ENCODE measurements around the gene SETD1B.
A peak's percentile ranks its signal among the peaks of the same experiment; 100 is the strongest.

Gene SETD1B

DNA sequence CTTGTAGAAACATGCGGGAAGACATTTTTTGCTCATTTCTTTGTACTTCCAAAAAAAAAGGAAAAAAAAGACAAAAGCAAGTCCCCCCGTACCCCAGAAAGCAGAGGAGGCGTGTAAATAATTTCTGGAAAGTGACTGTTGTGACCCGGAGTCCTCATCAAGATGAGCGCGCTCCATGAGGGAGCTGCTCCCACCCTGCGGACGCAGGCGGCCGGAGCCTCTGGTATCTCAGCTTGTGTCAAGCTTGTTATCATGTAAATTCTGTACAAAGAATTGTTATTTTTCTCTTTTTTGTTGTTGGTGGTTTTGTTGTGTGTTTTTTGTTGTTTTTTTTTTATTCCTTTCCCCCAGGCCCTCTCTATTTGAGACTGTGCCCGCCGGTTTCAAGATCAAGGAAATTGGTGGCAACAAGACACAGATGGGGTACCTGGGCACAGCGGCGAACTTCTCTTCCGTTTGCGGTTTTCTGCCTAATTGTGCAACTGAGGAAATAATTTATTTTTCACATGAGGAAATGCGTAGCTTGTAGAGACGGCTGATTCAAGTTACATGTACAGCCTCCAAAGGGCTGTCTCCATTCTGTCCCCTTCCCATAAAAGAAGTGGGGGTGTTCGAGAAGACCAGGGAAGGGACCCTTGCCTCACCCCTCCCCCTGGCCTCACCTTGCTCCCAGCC is 27.9 kb downstream of the SETD1B start:
- TF ChIP-seq, protein P1, sequence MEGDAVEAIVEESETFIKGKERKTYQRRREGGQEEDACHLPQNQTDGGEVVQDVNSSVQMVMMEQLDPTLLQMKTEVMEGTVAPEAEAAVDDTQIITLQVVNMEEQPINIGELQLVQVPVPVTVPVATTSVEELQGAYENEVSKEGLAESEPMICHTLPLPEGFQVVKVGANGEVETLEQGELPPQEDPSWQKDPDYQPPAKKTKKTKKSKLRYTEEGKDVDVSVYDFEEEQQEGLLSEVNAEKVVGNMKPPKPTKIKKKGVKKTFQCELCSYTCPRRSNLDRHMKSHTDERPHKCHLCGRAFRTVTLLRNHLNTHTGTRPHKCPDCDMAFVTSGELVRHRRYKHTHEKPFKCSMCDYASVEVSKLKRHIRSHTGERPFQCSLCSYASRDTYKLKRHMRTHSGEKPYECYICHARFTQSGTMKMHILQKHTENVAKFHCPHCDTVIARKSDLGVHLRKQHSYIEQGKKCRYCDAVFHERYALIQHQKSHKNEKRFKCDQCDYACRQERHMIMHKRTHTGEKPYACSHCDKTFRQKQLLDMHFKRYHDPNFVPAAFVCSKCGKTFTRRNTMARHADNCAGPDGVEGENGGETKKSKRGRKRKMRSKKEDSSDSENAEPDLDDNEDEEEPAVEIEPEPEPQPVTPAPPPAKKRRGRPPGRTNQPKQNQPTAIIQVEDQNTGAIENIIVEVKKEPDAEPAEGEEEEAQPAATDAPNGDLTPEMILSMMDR (IDR thresholded peaks at IDR 0.05; ENCODE audit: control insufficient read depth, insufficient read depth, low read depth, low read length, missing control alignments): no peak
- H3K4me3 ChIP-seq (ENCODE audit: control insufficient read depth, low read depth, low read length): no peak overlapping the region
- DNase-seq (ENCODE audit: low read depth): no peak

DNA sequence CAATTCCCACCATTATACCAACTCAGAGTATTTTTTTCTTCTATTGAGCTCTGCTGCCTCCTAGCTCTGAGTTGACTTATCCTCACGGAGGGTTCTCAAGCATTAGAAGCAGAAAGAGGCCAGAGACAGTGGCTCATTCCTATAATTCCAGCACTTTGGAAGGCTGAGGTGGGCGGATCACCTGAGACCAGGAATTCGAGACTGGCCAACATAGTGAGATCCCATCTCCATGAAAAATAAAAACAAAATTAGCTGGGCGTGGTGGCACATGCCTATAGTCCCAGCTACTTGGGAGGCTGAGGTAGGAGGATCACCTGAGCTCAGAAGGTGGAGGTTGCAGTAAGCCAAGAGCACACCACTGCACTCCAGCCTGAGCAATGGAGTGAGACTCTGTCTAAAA is 33.9 kb downstream of the SETD1B start:
- TF ChIP-seq, protein P1 (IDR thresholded peaks at IDR 0.05; ENCODE audit: control insufficient read depth, insufficient read depth, low read depth, low read length, missing control alignments): no peak
- no peak for DNase-seq (ENCODE audit: low read depth)
- no peak overlapping the region for H3K4me3 ChIP-seq (ENCODE audit: control insufficient read depth, low read depth, low read length)

DNA sequence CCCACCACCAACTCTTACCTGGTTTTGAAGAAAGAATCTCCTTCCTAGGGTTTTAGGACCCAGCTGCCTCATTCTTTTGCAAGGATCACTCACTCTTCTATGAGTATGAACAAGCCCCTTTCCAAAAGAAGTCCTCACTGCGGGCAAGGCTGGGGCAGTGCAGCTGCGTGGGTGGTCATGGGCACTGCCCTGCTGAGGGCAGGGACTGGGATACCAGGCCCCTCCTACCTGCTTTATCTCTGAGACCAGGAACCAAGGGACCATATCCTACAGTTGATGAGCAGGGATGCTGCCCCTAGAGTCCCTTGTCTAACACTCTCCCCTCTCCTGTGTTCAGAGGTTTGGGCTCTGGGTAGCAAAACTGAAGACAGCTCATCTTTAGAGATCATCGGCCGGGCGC is 34.3 kb downstream of the SETD1B start:
- no peak overlapping the region for H3K4me3 ChIP-seq (ENCODE audit: control insufficient read depth, low read depth, low read length)
- TF ChIP-seq, protein P1 (IDR thresholded peaks at IDR 0.05; ENCODE audit: control insufficient read depth, insufficient read depth, low read depth, low read length, missing control alignments): no peak
- DNase-seq (ENCODE audit: low read depth): no peak

DNA sequence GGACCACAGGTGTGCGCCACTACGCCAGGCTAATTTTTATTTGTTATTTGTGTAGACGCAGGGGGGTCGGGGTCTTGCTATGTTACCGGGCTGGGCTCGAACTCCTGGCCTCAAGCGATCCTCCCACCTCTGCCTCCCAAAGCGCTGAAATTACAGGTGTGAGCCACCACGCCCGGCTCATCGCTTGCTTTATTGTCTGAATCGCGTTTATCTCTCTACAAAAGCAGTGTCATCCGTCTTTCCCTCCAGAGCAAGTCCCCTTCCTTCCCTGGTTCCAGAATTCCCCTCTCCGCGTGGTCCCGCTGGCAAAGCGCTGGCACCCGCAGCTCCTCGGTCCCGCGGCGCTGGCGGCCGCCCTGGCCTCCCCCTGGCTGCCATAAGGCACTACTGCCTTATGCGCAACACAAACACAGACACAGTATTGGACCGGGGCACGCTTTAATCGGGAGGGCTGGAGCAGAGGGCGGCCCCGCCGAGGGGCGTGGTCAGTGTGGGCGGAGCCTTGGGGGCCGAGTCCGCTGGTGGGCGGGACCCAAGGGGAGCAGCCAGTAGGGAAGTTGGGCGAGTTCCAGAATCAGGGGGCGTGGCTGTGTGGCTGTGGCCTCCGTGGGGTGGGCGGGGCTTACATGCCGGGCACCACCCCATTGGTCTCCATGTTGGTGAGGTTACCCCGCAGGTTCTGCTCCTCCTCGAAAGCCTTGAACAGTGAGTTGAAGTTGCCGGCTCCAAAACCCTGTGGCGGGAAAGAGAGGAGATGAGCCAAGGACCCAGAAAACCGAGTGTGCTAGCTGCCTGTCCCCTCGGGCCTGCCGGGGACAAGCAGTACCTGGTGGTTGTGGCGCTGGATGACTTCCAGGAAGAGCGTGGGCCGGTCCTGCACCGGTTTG is 35.5 kb downstream of the SETD1B start:
- TF ChIP-seq, protein P1 (IDR thresholded peaks at IDR 0.05; ENCODE audit: control insufficient read depth, insufficient read depth, low read depth, low read length, missing control alignments): peak; percentile 52

GRCh38 chr12:121839993-121840761 is 36.4 kb downstream of the SETD1B start:
- TF ChIP-seq, protein P1 (IDR thresholded peaks at IDR 0.05; ENCODE audit: control insufficient read depth, insufficient read depth, low read depth, low read length, missing control alignments): no peak
- H3K4me3 ChIP-seq (ENCODE audit: control insufficient read depth, low read depth, low read length): peak overlapping the region; percentile 49
- no peak for DNase-seq (ENCODE audit: low read depth)

More for the DNA sequence above, 35.5 kb downstream of the SETD1B start:
- DNase-seq (ENCODE audit: low read depth): peak; percentile 78
- peak overlapping the region; percentile 49 for H3K4me3 ChIP-seq (ENCODE audit: control insufficient read depth, low read depth, low read length)

DNA sequence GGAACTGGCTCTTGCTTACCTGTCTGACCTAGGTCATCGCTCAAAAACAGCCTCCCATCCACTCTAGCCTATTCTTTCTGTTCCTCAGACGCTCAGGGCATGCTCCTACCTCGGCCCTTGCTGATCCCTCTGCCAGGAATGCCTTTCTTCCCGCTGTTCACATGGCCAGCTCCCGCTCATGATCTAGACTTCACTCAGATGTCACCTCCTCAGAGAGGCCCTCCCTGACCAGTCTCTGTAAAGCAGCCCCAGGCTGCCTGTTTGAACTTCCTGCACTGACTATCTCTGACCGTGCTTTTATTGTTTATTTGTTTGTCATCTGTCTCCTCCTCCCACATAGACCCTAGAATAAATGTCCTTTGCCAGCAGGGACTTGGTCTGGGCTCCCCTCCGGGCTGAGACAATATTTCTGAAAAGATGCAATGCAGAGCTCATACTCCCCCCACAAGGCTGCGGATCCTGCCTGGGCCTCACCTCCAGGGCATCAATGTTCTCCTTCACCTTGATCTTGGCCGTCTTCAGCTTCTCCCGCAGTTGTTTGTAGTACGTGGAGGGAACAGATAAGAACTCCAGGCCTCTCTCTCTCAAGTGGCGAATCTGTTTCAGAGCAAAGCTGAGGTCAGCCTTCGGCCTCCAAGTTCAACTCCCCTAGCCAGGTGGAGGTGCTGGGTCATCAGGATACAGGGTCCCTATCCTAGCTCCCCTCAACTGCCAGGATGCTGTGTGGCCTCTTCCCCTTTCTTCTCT is 39.6 kb downstream of the SETD1B start:
- DNase-seq (ENCODE audit: low read depth): no peak
- TF ChIP-seq, protein P1 (IDR thresholded peaks at IDR 0.05; ENCODE audit: control insufficient read depth, insufficient read depth, low read depth, low read length, missing control alignments): no peak

More for the DNA sequence above, 39.6 kb downstream of the SETD1B start:
- H3K4me3 ChIP-seq (ENCODE audit: control insufficient read depth, low read depth, low read length): no peak overlapping the region
